ENCODE results near the gene AKR1B1. TPM values are rescaled to one million over a fixed set of nuclear protein-coding genes. Genes with fewer than 3 reads are reported as not detected.
"Not testable (repeated sequence)": the region's sequence is repeated elsewhere in the genome, so short reads cannot be mapped to it uniquely, and the experiment has no call there.

The AKR1B1 gene
- total RNA-seq (2014; rRNA removed; shearing (Covaris generic)), result 79.8 and 103 TPM in 2 replicates

DNA sequence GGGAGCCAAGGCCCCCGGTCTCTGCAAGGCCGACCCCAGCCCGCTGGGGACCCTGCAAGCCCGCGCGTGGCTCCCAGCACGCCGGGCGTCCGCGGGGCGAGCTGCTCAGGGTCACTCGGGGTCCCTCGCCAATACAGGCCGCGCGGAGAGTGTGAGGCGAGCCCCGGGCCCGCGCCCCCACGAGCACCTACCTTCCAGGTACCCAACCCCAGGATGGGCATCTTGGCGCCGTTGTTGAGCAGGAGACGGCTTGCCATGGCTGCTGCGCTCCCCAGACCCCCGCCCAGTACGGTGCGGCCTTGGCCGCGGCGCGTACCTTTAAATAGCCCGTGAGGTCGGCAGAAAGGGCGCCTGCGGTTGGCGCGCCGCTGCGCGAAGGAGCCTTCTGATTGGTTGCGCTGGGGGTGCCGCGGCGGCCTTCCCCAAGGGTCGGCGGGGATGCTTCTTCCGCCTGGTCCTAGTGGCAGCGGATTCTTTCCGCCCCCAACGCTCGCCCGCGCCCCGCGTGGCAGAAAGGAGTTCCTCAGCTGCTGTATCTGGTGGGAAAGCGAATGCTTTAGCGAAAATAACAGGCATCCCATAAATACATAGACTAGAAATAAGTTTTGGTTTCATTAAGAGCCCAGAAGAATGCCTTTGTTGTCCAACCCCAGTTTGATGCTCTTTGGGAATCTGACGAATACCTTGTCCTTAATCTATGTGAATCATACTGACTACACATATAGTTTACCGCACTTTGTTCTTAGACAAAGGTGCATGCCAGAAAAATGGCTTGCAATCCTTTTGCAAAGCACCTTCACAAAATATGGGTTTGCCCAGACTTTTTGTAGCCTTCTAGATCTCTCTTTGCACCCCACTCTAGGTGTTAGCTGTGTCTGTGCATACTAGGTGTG lies at the start of gene AKR1B1:
Gene AKR1B1, minus strand, starts transcription at position 295 of the 893 bp plus-strand sequence. Its CDS starts 38 bp downstream, at position 257.
- Histone ChIP-seq H3K27me3 (replicated peaks) (no peaks in the 10 kb centered on the region), H3K27ac (peak within 1 kb of the TSS; percentile 26; the same call in 1 of the 2 replicates), H3K4me3 (peak within 1 kb of the TSS; percentile 79), H3K4me1 (replicated peaks) (peaks cover 33% of the 10 kb centered on the region), H3K36me3 (peaks cover 21% of the 10 kb centered on the region), H3K9me3 (replicated peaks) (peaks cover 3% of the 10 kb centered on the region; the same call in 1 of the 2 replicates)
- peak; percentile 90 to 93 for DNase-seq (ENCODE audit: low read depth in 1 of 2, low spot score in 2 of 2)

DNA sequence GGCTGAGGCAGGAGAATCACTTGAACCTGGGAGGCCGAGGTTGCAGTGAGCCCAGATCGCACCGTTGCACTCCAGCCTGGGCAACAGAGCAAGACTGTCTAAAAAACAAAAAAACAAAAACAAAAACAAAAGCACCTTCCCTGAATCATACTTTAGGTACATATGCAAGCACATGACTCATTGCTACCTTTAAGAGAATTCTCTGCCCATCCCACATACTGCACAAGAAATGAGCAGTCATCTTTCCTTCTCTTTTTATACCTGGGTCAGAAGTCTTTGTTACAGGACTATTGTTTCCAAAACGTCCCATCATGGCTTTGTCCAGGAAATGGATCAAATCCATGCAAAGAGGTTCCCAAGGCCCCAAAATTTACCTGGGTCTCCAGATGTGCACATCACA lies 47.0 kb upstream of the AKR1B1 start:
- H3K9me3 ChIP-seq (replicated peaks), result no peaks in the 10 kb centered on the region
- no peak overlapping the region for H3K4me3 ChIP-seq
- no peak overlapping the region for H3K27ac ChIP-seq
- H3K4me1 ChIP-seq (replicated peaks), result no peaks in the 10 kb centered on the region
- no peaks in the 10 kb centered on the region for H3K36me3 ChIP-seq
- H3K27me3 ChIP-seq (replicated peaks), result no peaks in the 10 kb centered on the region
- no peak for DNase-seq (ENCODE audit: low read depth in 1 of 2, low spot score in 2 of 2)

DNA sequence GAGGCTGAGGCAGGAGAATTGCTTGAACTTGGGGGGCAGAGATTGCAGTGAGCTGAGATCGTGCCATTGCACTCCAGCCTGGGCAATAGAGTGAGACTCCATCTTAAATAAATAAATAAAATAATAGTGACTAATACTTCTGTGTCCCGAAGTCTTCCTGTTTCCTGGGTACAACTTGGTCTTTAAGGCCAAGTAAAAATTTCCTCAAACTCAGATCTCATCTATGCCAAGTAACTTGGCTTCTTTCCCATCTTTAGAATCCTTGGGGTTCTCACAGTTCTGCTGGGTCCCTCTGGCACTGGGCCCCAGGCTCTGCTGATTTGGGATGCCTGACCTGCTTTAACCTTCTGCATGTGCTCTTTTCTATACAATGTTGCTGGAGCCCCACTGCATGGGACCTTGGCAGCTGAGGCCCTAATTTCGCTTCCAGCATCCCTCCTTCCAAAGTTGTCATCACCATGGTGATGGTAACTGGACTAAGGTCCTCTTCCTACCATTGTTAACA lies 45.8 kb upstream of the AKR1B1 start:
- no peaks in the 10 kb centered on the region for H3K27me3 ChIP-seq (replicated peaks)
- no peak overlapping the region for H3K27ac ChIP-seq
- H3K4me3 ChIP-seq, result no peak overlapping the region
- H3K4me1 ChIP-seq (replicated peaks), result no peaks in the 10 kb centered on the region
- H3K9me3 ChIP-seq (replicated peaks), result no peaks in the 10 kb centered on the region
- H3K36me3 ChIP-seq, result no peaks in the 10 kb centered on the region
- no peak for DNase-seq (ENCODE audit: low read depth in 1 of 2, low spot score in 2 of 2)

DNA sequence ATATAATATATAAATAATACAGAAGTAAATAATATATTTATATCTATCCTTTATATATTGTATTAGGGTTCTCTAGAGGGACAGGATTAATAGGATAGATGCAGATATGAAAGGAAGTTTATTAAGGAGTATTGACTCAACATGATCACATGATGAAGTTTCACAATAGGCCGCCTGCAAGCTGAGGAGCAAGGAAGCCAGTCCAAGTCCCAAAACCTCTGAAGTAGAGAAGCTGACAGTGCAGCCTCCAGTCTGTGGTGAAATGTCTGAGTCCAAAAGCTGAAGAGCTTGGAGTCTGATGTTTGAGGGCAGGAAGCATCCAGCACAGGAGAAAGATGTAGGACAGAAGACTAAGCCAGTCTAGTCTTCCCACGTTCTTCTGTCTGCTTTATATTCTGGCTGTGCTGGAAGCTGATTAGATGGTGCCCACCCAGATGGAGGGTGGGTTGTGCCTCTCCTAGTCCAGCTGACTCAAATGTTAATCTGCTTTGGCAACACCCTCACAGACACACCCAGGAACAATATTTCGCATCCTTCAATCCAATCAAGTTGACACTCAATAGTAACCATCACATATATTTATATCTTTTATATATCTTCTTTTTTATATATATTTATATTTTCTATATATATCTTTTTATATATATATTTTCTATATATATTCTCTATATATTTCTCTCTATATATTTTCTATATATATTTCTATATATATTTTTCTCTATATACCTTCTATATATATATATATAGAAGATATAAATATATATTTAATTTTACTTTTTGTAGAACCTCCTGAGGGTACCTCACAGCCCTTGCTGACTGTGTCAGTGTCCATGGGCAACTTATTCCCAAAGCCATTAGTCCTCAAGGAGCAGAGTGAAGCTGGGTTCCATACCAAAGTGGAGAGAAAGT lies 43.8 kb upstream of the AKR1B1 start:
- H3K4me1 ChIP-seq (replicated peaks), result no peaks in the 10 kb centered on the region

DNA sequence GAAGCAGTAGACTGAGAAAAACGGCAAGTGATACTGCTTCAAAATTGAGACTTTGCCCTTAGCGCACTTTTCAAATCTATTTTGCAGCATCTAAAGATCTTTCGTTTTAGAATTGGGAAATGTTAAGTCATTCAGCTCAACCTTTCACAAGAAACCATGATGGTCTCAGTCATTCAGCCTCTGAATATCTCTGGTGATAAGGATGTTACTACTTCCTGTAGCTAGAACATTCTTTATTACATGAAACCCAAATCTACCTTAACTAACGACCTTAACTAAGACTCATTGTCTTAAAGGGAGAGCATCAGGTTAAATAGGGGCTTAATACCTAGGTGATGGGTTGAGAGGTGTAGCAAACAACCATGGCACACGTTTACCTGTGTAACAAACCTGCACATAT lies 42.1 kb upstream of the AKR1B1 start:
- Histone ChIP-seq H3K9me3 (replicated peaks) (no peaks in the 10 kb centered on the region; the same call in 1 of the 2 replicates), H3K27me3 (replicated peaks) (no peaks in the 10 kb centered on the region), H3K4me3 (no peak overlapping the region), H3K27ac (no peak overlapping the region), H3K4me1 (replicated peaks) (no peaks in the 10 kb centered on the region), H3K36me3 (no peaks in the 10 kb centered on the region)
- no peak for DNase-seq (ENCODE audit: low read depth in 1 of 2, low spot score in 2 of 2)

More for the DNA sequence above, 43.8 kb upstream of the AKR1B1 start:
- no peaks in the 10 kb centered on the region for H3K36me3 ChIP-seq
- H3K27me3 ChIP-seq (replicated peaks), result no peaks in the 10 kb centered on the region
- no peak for DNase-seq (ENCODE audit: low read depth in 1 of 2, low spot score in 2 of 2)
- H3K9me3 ChIP-seq (replicated peaks), result no peaks in the 10 kb centered on the region; the same call in 1 of the 2 replicates
- no peak overlapping the region for H3K27ac ChIP-seq
- no peak overlapping the region for H3K4me3 ChIP-seq

DNA sequence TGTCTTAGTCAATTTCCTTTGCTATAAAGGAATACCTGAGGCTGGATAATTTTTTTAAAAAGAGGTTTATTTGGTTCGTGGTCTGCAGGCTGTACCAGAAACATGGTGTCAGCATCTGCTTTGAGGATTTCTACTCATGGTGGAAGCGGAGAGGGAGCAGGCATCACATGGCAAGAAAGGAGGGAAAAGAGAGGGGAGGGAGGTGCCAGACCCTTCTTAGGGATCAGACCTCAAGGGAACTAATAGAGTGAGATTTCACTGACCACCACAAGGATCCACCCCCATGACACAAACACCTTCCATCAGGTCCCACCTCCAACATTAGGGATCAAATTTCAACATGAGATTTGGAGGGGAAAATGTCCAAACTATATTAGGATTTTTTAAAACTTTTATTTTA lies 41.5 kb upstream of the AKR1B1 start:
- Histone ChIP-seq H3K4me3 (no peak overlapping the region), H3K9me3 (replicated peaks) (no peaks in the 10 kb centered on the region; the same call in 1 of the 2 replicates), H3K27me3 (replicated peaks) (no peaks in the 10 kb centered on the region), H3K36me3 (no peaks in the 10 kb centered on the region), H3K4me1 (replicated peaks) (no peaks in the 10 kb centered on the region), H3K27ac (no peak overlapping the region)
- no peak for DNase-seq (ENCODE audit: low read depth in 1 of 2, low spot score in 2 of 2)

DNA sequence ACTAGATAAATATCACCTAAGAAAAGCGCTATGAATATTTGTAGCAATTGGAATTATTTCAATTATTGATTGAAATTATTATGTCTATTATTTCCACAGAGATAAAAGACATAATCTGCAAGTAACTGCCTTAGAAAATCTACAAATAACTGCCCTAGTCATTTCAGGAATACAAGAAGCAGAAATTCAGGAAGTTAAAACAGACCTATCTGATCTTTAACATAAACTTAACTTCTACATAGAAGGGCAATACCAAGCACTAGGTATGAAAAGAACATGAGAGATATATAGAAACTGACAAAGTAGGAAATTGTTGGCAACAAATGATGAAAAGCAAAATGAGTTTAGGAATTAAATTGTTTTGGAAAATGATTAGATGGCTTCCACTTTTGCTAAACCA lies 36.6 kb upstream of the AKR1B1 start:
- Histone ChIP-seq H3K27me3 (replicated peaks) (peaks cover 13% of the 10 kb centered on the region), H3K9me3 (replicated peaks) (no peaks in the 10 kb centered on the region; the same call in 1 of the 2 replicates), H3K36me3 (no peaks in the 10 kb centered on the region), H3K4me3 (no peak overlapping the region), H3K27ac (no peak overlapping the region), H3K4me1 (replicated peaks) (no peaks in the 10 kb centered on the region)
- no peak for DNase-seq (ENCODE audit: low read depth in 1 of 2, low spot score in 2 of 2)

DNA sequence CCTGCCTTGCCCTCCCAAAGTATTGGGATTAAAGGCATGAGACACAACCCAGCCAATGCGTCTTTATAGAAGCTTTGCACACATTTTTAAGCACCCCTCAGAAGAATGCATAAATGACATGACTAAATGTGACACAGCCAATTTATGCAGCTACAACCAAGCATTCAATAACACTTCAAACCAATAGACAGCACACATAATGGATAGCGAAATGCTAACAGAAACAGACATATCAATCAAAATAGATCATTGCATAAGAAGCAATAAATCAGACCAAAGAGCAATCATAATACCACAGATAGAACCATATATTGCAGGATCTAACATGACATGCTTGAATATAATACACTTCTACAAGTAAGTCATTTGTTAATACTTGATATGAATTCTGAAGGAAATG lies 34.2 kb upstream of the AKR1B1 start:
- Histone ChIP-seq H3K9me3 (replicated peaks) (no peaks in the 10 kb centered on the region), H3K36me3 (no peaks in the 10 kb centered on the region)
- DNase-seq (ENCODE audit: low read depth in 1 of 2, low spot score in 2 of 2), result no peak

DNA sequence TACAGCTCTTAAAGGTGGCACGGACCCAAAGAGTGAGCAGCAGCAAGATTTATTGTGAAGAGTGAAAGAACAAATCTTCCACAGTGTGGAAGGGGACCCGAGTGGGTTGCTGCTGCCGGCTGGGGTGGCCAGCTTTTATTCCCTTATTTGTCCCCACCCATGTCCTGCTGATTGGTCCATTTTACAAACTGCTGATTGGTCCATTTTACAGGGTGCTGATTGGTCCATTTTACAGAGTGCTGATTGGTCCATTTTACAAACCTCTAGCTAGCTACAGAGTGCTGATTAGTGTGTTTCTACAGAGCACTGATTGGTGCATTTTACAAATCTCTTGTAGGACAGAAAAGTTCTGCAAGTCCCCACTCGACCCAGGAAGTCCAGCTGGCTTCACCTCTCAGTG lies 28.8 kb upstream of the AKR1B1 start:
- H3K27me3 ChIP-seq (replicated peaks); H3K27ac ChIP-seq; H3K4me3 ChIP-seq; H3K4me1 ChIP-seq (replicated peaks); DNase-seq (ENCODE audit: low read depth in 1 of 2, low spot score in 2 of 2); H3K9me3 ChIP-seq (replicated peaks); H3K36me3 ChIP-seq: not testable (repeated sequence)

More for the DNA sequence above, 34.2 kb upstream of the AKR1B1 start:
- Histone ChIP-seq H3K27me3 (replicated peaks) (peaks cover 13% of the 10 kb centered on the region), H3K4me1 (replicated peaks) (no peaks in the 10 kb centered on the region), H3K4me3 (no peak overlapping the region), H3K27ac (no peak overlapping the region)

DNA sequence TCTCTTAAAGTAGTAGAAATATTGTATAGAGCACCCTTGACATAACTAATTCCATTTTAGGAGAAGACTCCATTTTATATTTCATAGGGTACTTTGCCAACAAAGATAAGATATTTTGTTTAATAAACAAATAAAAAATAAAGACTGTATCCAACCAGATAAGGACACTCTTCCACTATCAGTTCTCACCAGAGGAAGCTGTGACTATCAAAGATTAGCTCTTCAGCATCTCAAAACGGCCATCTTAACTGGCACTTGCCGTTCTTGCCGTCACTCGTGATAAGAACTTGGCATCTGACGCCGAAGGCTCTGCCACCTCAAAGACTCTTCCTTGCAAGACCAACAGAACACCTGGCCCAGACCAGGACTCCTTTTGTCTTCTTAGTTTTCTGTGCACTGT lies 26.3 kb upstream of the AKR1B1 start:
- Histone ChIP-seq H3K9me3 (replicated peaks) (no peaks in the 10 kb centered on the region), H3K4me3 (no peak overlapping the region), H3K36me3 (no peaks in the 10 kb centered on the region), H3K27ac (no peak overlapping the region), H3K27me3 (replicated peaks) (no peaks in the 10 kb centered on the region), H3K4me1 (replicated peaks) (peaks cover 15% of the 10 kb centered on the region)
- DNase-seq (ENCODE audit: low read depth in 1 of 2, low spot score in 2 of 2), result no peak

DNA sequence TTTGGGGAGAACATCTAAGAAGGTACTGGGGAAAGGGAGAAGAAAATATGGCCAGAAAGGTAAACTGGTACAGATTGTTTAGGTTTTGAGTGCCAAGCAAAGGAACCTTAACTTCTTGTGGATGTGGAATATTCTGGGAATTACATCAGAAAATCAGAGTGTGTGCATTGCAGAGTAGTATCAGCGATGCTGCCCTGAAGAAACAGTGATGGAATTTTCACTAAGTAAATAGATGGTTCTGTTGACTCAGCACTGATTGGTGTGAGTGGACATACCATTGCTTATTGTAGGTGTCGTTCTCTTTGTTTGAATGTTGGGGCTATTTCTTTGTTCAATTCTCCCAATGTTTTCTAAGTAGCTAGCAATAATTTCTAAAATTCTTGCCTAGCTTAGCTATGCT lies 24.4 kb upstream of the AKR1B1 start:
- no peaks in the 10 kb centered on the region for H3K36me3 ChIP-seq
- no peaks in the 10 kb centered on the region; the same call in 1 of the 2 replicates for H3K9me3 ChIP-seq (replicated peaks)
- no peaks in the 10 kb centered on the region for H3K27me3 ChIP-seq (replicated peaks)
- H3K27ac ChIP-seq, result no peak overlapping the region
- H3K4me1 ChIP-seq (replicated peaks), result peaks cover 19% of the 10 kb centered on the region
- no peak overlapping the region for H3K4me3 ChIP-seq
- no peak for DNase-seq (ENCODE audit: low read depth in 1 of 2, low spot score in 2 of 2)

DNA sequence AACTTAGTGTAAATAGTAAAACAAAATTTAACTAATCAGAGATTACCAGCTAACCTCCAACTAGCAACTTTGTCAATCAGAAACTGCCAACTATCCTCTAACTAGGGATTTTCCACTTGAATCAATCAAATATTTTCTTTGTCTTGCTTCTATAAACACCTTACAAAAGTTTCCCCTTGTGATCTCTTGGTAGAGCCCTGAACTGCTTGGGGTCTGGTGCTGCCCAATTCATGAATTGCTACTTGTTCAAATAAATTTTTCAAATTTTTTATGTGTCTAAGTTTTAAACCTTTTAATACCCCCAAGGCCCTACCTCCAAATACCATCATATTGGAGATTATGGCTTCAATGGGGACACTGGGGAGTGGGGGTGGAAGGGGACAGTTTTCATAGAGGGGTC lies 24.0 kb upstream of the AKR1B1 start:
- Histone ChIP-seq H3K27me3 (replicated peaks) (no peaks in the 10 kb centered on the region), H3K27ac (no peak overlapping the region), H3K9me3 (replicated peaks) (no peaks in the 10 kb centered on the region; the same call in 1 of the 2 replicates), H3K4me1 (replicated peaks) (peaks cover 19% of the 10 kb centered on the region), H3K36me3 (no peaks in the 10 kb centered on the region), H3K4me3 (no peak overlapping the region)
- DNase-seq (ENCODE audit: low read depth in 1 of 2, low spot score in 2 of 2), result no peak

DNA sequence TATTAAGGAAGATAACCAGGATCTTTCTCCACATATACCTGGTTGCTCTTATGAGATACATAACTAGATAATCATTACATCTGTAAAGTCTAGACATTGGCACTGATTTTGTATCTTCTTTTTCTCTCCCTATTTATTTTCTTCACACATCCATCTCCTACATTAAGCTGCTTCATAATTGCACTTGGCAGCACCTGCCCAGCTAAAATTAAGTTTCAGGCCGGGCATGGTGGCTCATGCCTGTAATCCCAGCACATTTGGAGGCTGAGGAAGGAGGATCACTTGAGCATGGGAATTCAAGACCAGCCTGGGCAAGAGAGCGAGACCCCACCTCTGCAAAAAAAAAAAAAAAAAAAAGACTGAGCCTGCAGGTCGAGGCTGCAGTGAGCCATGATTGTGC lies 22.3 kb upstream of the AKR1B1 start:
- no peak overlapping the region for H3K27ac ChIP-seq

More for the DNA sequence above, 22.3 kb upstream of the AKR1B1 start:
- Histone ChIP-seq H3K4me3 (no peak overlapping the region), H3K9me3 (replicated peaks) (no peaks in the 10 kb centered on the region; the same call in 1 of the 2 replicates), H3K4me1 (replicated peaks) (peaks cover 19% of the 10 kb centered on the region), H3K36me3 (no peaks in the 10 kb centered on the region), H3K27me3 (replicated peaks) (no peaks in the 10 kb centered on the region)
- DNase-seq (ENCODE audit: low read depth in 1 of 2, low spot score in 2 of 2), result no peak
